Kidney epithelial cell (primary cell): ENCODE data around the gene ERCC5. TPM values are rescaled to one million over a fixed set of nuclear protein-coding genes. Genes with fewer than 3 reads are reported as not detected.

Experiments used
- total RNA-seq: library from RNA; depleted of rRNA; stranded (reverse); fragments of >200 nt; gene quantifications from 2 replicates; pipeline ENCODE4 v1.2.3, GENCODE V29; 2015

The ERCC5 gene
- total RNA-seq, 1 donor from 2014 or later: 39.4 TPM

Other genes starting within 250 kb of the ERCC5 start
- 46.8 and 51.4 TPM in 2 replicates for gene TPP2, start 249.0 kb upstream of the ERCC5 start, total RNA-seq
- not detected in 2 replicates for gene METTL21C, start 151.0 kb upstream of the ERCC5 start, total RNA-seq
- gene TEX30, start 72.2 kb upstream of the ERCC5 start, total RNA-seq: 9.3 and 18.6 TPM in 2 replicates
- gene POGLUT2, start 47.1 kb upstream of the ERCC5 start, total RNA-seq: 13.9 and 15.7 TPM in 2 replicates
- 16.6 and 31.0 TPM in 2 replicates for gene BIVM, start 46.9 kb upstream of the ERCC5 start, total RNA-seq
- gene SLC10A2, start 220.4 kb downstream of the ERCC5 start, total RNA-seq: not detected in 2 replicates